ENCODE data around the gene CD79A. TPM values are rescaled to one million over a fixed set of nuclear protein-coding genes. Genes with fewer than 3 reads are reported as not detected.
A peak's percentile ranks its signal among the peaks of the same experiment; 100 is the strongest.

The CD79A gene
- total and polyA plus RNA-seq, 7 donors = 1.8 to 169 (median 3.6) TPM; not detected in 4

DNA sequence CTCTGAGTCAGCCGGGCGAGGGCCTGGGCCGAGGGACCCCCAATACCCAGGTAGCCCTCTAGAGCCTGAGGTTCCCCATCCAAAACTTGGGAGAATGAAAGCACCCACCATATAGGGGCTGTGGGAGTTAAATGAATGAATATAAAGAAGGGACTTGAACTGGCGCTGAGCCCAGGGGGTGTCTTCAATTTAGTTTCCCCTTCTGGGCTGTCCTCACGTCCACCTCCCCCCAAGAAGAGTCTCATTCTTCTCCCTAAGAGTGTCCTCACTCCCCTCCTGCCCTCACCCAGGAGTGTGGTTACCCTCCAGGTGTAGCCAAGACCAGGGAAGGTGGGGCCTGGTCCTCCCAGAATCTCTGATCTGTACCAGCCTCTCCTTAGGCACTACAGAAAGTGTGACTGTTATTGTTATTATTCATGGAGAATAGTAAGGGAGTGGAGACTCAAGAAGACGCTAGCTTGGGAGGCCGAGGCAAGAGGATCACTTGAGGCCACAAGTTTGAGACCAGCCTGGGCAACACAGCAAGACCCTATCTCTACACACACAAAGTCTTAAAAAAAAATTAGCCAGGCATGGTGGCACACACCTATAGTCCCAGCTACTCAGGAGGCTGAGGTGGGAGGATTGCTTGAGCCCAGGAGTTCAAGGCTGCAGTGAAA lies 2.7 kb downstream of the CD79A start:
- H3K36me3 ChIP-seq = no peaks in the 10 kb centered on the region
- 74 to 86% methylated on average over 7 of the region's 7 CpGs for WGBS, 2 donors
- H3K4me3 ChIP-seq = no peak overlapping the region
- no peaks in the 10 kb centered on the region for H3K9me3 ChIP-seq
- TF ChIP-seq CTCF (IDR thresholded peaks at IDR 0.05) = no peak
- no peak overlapping the region for H3K27ac ChIP-seq
- intact Hi-C loops (cut with DNase I) = no loop called here
- peaks cover 0 to 16% (median 8%) of the 10 kb centered on the region in 4 donors for H3K4me1 ChIP-seq
- no peak for DNase-seq
- no peaks in the 10 kb centered on the region for H3K27me3 ChIP-seq

- Histone ChIP-seq H3K27me3 (no peaks in the 10 kb centered on the region), H3K4me3 (no peak overlapping the region), H3K4me1 (peaks cover 0 to 22% (median 13%) of the 10 kb centered on the region in 4 donors), H3K36me3 (no peaks in the 10 kb centered on the region), H3K9me3 (no peaks in the 10 kb centered on the region), H3K27ac (no peak overlapping the region)
- no peak for DNase-seq
- no peak for TF ChIP-seq CTCF (IDR thresholded peaks at IDR 0.05)
- no peak for TF ChIP-seq EP300 (IDR thresholded peaks at IDR 0.05)
- WGBS, 2 donors = 80 to 84% methylated on average over 5 of the region's 5 CpGs
- intact Hi-C loops (cut with DNase I) = no loop called here
Observed at GRCh38 chr19:41880329-41880708, 3.2 kb downstream of the CD79A start.

DNA sequence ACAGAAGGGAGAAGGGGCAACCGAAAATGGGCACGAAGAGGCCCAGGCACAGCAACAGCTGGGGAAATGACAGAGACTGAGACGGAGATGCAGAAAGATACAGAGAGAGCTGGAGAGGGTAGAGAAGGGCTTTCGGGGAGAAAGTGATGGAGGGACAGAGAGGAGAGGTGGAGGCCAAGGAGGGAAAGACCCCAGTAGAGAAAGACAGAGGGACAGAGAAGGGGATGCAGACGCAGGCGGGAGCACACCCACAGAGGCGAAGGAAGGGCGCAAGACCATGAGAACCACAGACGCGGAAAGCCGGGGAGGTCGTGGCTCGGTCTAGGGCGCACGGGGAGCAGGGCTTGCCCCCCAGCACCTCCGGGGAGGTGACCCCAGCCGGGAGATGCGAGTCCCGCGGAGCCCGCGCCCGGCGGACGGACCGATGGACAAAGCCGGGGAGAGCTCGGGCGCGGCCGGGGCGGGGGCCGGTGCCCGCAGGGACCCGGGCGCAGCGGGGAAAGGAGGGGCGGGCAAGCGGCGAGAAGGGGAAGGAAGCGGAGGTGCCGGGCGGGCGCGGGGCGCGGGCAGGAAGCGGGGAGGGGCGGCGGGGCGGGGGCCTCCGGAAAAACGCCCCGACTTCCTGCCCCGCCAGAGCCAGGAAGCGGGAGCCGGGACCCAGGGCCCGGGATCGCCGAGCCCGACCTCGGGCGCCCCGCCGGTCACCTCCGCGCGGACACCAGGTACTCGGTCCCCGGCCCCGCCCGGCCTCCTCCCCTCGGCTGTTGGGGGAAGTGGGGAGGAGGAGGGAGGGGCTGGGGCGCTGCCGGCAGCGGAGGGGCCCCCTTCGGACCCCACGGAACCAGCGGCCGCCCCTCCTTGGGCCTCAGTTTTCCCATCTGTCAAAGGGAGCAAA lies 5.7 kb downstream of the CD79A start, which contains the start of gene ARHGEF1:
Gene ARHGEF1, plus strand, starts transcription at position 617 of the 895 bp plus-strand sequence. CDS start 4,899 bp downstream, outside the sequence.
- intact Hi-C loops (cut with DNase I) = loop anchor here (1.0 kb wide), 1 partner anchor 23 kb away; the partner anchor contains the start of gene RPS19
- Histone ChIP-seq H3K27me3 (no peaks in the 10 kb centered on the region), H3K36me3 (no peaks in the 10 kb centered on the region)

DNA sequence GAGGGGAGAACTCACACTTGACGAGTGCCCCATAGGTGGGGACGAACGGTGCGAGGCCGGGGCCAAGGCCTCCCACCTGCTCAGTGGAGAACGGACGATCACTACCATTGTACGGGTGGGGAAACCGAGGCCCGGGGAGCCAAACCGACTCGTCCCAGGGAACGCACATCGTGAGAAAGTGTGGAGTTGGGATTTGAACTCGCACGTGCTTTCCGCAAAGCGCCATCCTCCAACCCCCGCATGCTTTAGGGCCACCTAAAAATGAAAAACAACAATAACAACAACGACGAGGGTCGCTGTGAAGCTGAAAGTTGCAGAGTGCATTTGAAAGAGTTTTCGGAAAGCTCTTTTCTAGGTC lies 6.4 kb downstream of the CD79A start:
- peak overlapping the region; percentile 72 to 86 (median 84) for H3K27ac ChIP-seq
- no peaks in the 10 kb centered on the region for H3K9me3 ChIP-seq
- no peaks in the 10 kb centered on the region for H3K36me3 ChIP-seq
- no peak for TF ChIP-seq POLR2A (IDR thresholded peaks at IDR 0.05)
- TF ChIP-seq CTCF (IDR thresholded peaks at IDR 0.05) = no peak
- no peak for TF ChIP-seq POLR2AphosphoS5 (IDR thresholded peaks at IDR 0.05)
- H3K4me3 ChIP-seq = peak overlapping the region; percentile 81 to 97 (median 90)
- H3K4me1 ChIP-seq = peaks cover 0 to 38% (median 17%) of the 10 kb centered on the region in 4 donors
- intact Hi-C loops (cut with DNase I) = no loop called here
- WGBS, 2 donors = 1% methylated on average over 23 of the region's 23 CpGs
- H3K27me3 ChIP-seq = no peaks in the 10 kb centered on the region
- DNase-seq = no peak

More for the DNA sequence above, 5.7 kb downstream of the CD79A start, which contains the start of gene ARHGEF1:
- WGBS, 2 donors = 1 to 2% methylated on average over 80 of the region's 80 CpGs
- no peaks in the 10 kb centered on the region for H3K9me3 ChIP-seq
- H3K4me1 ChIP-seq = peaks cover 0 to 38% (median 17%) of the 10 kb centered on the region in 4 donors
- H3K27ac ChIP-seq = peak within 1 kb of the TSS; percentile 72 to 86 (median 84)
- H3K4me3 ChIP-seq = peak within 1 kb of the TSS; percentile 81 to 97 (median 90)
- DNase-seq = peak; percentile 76
- peak in 2 of 4 donors; percentile 57 to 65 for TF ChIP-seq POLR2AphosphoS5 (IDR thresholded peaks at IDR 0.05)
- TF ChIP-seq EP300 (IDR thresholded peaks at IDR 0.05) = no peak

Data from sigmoid colon (tissue), 7 donors.